ENCODE data around the gene PGGHG. TPM values are rescaled to one million over a fixed set of nuclear protein-coding genes. Genes with fewer than 3 reads are reported as not detected.

Gene PGGHG
- total RNA-seq = 37.0 TPM

DNA sequence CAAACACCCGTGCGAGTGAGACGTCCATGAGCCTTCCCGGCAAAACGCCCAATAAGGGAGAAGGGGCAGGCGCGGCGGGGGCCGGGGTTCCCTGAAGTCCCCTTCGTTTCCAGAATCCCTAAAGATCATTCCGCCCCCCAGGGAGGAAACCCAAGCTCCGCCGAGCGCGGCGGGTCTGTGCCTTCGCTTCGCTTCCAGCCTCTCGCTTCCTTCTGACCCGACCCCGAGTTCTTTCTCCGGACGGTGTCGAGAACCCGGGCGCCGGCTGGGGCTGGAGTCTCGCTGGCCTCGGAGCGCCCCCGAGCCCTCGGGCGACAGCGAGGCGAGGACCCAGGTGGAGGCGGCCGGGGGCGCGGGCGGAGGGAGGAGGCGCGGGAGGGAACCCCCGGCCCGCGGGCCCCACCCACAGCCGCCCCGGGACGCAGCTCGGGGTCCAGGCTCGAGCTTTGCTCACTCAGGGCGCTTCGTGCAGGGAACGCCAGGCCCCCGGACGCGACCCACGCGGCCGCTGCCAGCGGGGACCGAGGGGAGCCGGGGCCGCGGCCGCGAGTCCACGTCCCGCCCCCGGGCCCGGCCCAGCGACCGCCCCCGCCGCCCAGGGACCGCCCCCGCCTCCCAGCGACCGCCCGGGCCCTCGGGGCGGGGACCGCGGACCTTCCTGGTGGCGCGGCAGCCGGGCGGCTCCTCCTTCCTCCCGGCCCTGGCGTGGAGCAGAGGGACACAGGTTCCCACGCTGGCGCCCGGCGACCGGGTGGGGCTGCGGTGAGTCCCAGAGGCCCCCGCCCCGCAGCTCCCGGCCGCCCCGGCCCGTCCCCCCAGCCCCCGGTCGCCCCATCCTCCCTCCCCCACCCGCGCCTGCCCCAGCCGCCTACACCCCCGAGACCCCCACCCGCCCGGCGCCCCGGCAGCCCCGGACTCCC is at the start of gene PGGHG:
Gene PGGHG, plus strand, starts transcription at position 649 of the 920 bp plus-strand sequence. CDS start 691 bp downstream, outside the sequence.
- ATAC-seq = peak; percentile 93
- DNase-seq (ENCODE audit: low spot score) = peak; percentile 83

DNA sequence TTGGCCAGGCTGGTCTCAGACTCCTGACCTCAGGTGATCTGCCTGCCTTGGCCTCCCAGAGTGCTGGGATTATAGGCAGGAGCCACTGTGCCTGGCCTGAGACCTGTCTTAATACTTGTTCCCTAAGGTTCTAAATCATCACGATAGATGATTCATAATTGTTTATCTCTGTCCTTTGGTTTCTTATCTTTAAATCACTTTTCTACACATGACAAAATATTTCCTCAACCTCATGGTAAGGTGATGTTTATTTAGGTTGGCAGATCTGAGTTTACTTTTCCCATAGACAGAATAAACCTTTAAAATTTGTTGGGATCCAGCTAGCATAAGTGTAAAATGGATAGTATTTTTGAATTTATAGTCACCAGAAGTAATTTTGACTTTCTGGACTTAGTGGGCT is 48.6 kb upstream of the PGGHG start:
- ATAC-seq (no peak), DNase-seq (ENCODE audit: low spot score) (peak; percentile 6)

- no peak for ATAC-seq
- DNase-seq (ENCODE audit: low spot score) = peak; percentile 7
Measured at GRCh38 chr11:241634-242033, 47.3 kb upstream of the PGGHG start.

- ATAC-seq = no peak
- DNase-seq (ENCODE audit: low spot score) = no peak
Measured at GRCh38 chr11:244376-244775, 44.5 kb upstream of the PGGHG start.

GRCh38 chr11:249062-249461 is 39.9 kb upstream of the PGGHG start:
- DNase-seq (ENCODE audit: low spot score) = peak; percentile 30
- ATAC-seq = no peak

- ATAC-seq (no peak), DNase-seq (ENCODE audit: low spot score) (peak; percentile 16)
Measured at GRCh38 chr11:250274-250673, 38.7 kb upstream of the PGGHG start.

GRCh38 chr11:250740-251299 is 38.1 kb upstream of the PGGHG start:
- ATAC-seq = peak; percentile 80
- DNase-seq (ENCODE audit: low spot score) = peak; percentile 54

- DNase-seq (ENCODE audit: low spot score) (peak; percentile 39), ATAC-seq (no peak)
Measured at GRCh38 chr11:251550-251949, 37.4 kb upstream of the PGGHG start.

DNA sequence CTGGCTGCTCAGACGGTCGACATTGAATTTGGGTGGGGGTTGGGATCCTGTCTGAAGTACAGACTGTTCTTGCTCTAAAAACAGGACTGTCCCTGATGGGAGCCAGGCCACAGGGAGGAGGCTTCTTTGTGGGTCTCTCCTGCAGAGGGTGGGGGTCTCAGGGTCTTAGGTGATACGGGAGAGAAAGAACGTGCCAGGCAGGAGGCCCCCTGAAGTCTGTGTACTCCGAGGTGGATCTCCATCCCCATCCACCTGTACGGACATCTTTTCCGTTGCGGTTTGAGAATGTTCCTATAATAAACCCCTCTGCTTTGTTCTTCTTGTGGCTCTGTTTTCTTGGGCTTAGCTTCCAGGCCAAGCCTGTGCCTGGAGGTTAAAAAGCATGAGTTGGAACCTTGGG is 36.3 kb upstream of the PGGHG start:
- ATAC-seq (no peak), DNase-seq (ENCODE audit: low spot score) (no peak)

- DNase-seq (ENCODE audit: low spot score) (peak; percentile 40), ATAC-seq (no peak)
Measured at GRCh38 chr11:253160-253885, 35.6 kb upstream of the PGGHG start.

DNA sequence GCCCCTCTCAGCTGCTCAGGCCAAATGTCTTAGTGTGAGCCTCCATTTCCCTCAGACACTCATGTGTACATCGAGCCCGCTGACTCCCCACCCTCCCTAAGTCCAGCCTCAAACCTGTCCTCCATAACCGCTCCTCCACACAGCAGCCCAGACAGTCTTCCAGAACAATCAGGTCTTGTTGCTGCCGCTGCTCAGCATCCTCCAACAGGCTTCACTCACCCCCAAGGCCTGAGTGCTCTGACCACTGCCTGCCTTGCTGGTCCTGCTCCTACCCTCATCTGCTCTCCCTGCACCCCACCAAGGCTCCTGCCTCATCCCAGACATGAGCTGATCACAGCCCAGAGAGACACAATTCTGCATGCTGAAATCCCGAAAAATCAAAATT is 35.0 kb upstream of the PGGHG start:
- no peak for ATAC-seq
- DNase-seq (ENCODE audit: low spot score) = peak; percentile 23

DNA sequence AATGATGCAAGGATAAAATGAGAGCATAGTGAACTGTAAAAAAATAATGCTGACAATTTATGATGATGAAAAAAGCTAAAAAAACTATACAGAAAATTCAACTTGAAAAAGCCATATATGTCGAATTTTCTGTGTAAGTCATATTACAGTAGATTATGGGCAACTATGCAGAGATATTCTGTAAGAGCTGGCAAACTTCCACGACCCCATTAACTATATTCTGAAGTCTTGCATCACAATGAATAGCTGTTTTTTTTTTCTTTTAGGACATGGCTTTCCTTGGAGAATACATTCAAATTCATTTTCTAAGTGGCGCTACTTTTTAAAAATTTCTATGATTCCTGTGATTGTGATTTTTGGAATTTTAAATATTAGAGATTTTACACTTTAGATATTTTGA is 33.8 kb upstream of the PGGHG start:
- ATAC-seq (no peak), DNase-seq (ENCODE audit: low spot score) (no peak)

- DNase-seq (ENCODE audit: low spot score) (no peak), ATAC-seq (no peak)
Measured at GRCh38 chr11:255816-256215, 33.1 kb upstream of the PGGHG start.

DNA sequence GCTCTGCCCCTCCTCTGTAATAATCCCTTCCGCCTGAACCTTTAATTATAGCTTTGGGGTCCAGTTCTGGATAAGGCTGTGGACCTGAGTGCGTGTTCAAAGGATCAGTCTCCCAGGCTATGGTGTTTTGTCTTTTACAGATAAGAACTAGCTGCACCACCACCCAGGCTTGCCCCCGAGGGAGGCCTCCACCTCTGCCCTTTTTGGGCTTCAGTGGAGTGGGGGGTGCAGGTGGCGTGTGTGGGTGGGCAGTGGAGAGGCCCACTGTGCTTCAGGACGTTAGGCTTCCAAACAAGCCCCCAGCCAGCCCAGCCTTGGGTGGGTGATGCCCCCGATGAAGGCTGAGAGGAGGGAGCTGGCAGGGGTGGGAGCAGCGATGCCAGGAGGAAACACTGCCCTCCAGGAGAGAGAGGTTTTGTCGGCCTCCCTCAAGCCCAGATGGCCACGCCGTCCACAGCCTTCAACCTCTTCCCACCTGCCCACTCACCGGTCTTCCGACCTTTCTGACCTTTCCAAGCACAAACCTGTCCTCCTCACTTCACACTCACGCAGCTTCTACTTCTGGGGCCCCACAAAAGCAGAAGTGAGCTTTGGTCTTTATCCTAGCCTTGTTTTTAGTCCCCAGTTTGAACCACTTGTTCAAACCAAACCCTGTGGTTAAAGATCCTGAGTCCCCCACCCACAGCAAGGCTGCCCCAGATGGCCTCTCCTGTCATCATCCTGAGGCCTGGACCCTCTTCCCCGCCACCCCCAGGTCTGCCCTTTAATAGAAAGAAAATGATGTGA is 31.8 kb upstream of the PGGHG start:
- DNase-seq (ENCODE audit: low spot score) (peak; percentile 31), ATAC-seq (no peak)

DNA sequence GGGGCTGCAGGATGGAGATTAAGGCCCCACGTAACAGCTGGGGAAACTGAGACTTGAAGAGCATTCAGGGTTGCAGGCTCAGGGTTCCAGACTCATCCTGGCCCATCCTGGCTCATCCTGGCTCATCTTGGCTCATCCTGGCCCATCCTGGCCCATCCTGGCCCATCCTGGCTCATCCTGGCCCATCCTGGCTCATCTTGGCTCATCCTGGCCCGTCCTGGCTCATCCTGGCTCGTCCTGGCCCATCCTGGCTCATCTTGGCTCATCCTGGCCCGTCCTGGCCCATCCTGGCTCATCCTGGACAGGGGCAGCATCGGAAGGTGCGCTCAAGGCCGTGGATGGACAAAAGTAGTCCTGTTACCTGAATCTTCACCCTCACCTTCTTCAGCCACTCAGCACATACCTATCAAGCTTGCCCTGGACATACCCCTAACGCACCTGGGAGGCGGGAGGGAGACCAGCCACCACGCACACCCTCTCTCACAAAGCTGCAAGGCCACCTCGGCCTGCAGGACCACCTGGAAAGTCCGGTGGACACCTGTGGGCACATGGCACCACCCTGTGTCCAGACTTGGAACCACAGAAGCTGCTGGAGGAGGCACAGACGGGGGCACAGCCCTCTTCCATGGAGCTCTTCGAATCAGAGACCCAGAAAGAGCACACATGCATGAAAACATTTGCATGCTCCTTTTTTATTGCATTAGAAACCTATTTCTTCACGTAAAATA is 31.0 kb upstream of the PGGHG start:
- DNase-seq (ENCODE audit: low spot score) (peak; percentile 39), ATAC-seq (peak; percentile 36)

DNA sequence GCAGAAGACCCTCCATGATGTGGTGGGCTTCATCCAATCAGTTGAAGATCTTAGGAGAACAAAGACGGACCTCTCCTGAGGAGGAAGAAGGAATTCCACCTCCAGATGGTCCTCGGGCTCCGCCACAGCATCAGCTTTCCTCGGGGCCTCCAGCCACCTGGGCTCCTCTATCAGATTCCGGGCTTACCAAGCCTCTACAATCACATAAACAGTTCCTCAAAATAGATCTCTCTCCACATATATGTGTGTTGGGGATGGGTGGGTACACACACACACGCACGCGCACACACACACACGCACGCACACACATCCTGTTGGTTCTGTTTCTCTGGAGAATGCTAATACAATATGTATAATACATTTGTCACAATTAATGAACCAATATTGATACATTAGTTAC is 29.5 kb upstream of the PGGHG start:
- DNase-seq (ENCODE audit: low spot score) (peak; percentile 11), ATAC-seq (no peak)

GRCh38 chr11:261624-262023 is 27.3 kb upstream of the PGGHG start:
- peak; percentile 16 for DNase-seq (ENCODE audit: low spot score)
- ATAC-seq = no peak

DNA sequence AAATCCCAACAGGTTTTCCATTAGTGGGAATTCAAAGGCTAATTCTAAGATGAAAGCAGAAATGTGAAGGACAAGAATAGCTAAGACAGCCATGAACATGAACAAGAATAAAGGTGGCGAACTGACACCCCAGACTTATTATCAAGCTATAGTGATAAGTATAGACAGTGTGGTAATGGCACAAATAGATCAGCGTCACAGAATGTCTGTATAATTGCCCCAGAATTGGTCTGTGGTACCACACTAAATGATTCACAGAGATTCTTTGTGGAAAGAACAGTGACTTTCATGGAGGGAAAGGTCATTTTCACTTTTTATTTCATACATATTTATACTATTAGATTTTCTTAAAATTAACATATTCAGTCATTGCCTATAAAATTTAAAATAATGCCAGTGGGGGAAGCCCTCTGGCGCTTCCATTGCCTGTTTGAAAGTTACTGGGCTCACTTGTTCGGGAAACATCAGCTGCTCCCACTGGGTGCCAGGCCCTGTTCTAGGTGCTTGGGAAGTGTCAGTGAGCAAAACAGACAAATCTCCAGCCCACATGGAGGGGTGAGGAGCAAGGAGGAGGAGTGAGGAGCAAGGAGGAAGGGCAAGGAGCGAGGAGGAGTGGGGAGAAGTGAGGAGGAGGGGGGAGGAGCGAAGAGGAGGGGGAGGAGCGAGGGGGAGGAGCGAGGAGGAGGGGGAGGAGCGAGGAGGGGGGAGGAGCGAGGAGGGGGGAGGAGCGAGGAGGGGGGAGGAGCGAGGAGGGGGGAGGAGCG is 22.1 kb upstream of the PGGHG start:
- DNase-seq (ENCODE audit: low spot score) (peak; percentile 40), ATAC-seq (no peak)

- ATAC-seq (peak; percentile 17), DNase-seq (ENCODE audit: low spot score) (peak; percentile 48)
Measured at GRCh38 chr11:267491-267994, 21.4 kb upstream of the PGGHG start.

Measured in left lobe of liver (tissue), 2 donors.